NK-92 treated with Interleukin-12 subunit alpha and Interleukin-12 subunit beta, amount 100 ng/mL, for 24 hours (cell line): ENCODE measurements around the gene POM121.
"Not testable (repeated sequence)": the region's sequence is repeated elsewhere in the genome, so short reads cannot be mapped to it uniquely, and the experiment has no call there.

ENCODE experiments used
- DNase-seq: peaks from one replicate; lab custom pipeline; 2025; lab: John Stamatoyannopoulos, UW

The POM121 gene

DNA sequence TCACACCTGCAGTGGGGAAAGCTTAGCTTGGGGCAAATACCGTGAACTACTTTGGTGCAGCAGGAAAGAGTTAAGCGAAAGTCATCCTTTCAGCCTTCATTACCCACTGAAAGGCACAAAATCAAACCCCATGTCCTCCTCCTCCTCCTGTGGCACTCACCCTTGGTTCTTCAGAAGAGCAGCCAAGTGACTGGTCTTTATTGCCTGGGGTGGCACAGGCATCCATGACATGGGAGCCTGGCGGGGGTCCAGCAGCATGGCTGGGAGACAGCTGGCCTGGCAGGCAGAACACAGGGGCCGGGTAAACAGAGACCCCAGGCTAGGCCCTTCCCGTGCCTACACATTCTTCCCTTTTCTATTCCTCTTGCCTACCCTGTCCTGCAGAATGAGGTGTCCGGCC, 24.8 kb downstream of the POM121 start:
- DNase-seq = not testable (repeated sequence)

DNA sequence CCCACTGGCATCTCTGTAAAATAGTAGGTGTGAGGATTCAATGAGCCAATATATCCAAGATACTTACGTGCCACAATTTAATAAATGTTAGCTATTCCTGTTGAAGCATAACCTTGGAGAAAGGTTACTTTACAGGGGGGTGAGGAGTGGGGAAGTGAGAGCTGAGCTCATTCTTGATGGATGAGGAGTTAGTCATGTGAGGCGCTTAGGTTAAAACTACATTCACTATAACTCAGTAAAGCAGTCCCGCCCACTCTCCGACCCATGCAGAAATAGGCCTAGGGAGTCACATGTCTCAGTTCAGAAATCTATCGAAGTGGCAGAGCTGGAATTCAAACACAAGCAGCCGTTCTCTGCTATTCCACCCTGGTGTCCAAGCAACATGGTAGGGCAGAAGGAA, 25.5 kb downstream of the POM121 start:
- DNase-seq = not testable (repeated sequence)

DNA sequence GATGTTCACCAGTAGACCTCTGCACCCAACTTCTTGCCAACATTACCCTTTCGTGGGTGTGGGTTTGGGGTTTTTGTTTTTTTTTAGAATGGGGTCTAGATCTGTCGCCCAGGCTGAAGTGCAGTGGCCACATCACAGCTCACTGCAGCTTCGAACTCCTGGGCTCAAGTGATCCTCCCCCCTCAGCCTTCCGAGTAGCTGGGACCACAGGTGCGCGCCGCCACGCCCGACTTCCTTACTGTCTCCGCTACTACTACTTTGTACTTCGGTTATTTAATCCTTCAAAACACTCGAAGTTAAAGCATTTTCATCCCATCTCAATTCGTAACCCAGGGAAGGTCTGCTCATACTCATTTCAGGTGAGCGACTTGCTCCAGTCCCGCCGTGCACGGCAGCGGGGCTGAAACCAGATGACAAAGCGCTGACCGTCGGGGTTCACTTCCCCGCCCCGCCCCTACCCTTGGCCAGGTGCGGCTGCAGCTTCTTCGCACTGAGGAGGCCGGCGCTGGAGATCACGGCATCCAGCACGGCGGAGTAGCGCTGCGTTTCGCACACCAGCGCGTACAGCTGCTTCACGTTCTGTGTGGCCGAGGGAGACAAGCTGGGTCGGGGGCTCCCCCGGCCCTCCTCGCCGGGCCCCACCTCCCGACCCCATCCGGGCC, 29.1 kb downstream of the POM121 start:
- not testable (repeated sequence) for DNase-seq

DNA sequence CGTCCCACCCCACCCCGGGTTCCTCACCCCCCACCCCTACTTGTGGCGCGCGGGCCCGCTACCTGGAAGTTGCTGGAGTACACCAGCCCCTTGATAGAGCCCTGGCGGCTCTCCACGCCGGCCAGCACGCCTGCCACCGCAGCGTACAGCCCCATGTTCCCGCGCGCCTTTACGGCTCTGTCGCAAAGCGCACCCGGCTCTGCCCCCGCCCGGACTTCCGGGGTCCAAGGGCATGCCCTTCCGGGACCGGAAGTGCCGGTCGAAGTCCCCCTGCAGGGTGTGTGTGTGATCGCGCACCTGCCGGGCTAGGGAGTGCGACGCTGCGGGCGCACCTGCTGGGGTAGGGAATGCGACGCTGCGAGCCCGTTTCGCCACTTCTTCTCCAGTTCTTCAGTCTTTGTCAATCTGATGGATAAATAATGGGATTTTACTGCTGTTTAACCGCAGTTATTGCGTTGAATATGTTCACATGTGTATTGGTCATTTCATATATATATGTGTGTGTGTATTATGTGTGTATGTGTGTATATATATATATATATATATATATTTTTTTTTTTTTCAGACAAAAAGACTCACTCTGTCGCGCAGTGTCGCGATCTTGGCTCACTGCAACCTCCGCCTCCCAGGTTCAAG, 29.8 kb downstream of the POM121 start:
- not testable (repeated sequence) for DNase-seq

DNA sequence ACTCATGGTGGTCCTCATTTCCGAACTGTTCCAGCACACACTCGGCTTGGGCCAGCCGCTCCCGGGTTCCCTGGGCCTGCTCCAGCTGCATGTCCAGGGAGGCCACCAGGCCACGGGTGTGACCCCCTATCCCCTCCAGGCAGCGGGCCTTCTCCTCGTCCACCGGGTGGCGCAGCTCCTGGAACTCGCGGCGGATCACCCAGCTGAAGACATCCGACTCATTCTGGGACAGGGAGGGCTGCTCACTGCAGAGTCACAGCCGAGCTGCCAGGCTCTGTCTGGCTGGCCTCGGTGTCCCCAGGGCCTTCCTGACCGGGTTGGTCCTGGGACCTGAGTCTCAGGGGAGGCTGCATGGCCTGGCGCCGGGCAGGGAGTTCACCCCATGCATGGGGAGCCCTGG, 35.1 kb downstream of the POM121 start:
- not testable (repeated sequence) for DNase-seq

DNA sequence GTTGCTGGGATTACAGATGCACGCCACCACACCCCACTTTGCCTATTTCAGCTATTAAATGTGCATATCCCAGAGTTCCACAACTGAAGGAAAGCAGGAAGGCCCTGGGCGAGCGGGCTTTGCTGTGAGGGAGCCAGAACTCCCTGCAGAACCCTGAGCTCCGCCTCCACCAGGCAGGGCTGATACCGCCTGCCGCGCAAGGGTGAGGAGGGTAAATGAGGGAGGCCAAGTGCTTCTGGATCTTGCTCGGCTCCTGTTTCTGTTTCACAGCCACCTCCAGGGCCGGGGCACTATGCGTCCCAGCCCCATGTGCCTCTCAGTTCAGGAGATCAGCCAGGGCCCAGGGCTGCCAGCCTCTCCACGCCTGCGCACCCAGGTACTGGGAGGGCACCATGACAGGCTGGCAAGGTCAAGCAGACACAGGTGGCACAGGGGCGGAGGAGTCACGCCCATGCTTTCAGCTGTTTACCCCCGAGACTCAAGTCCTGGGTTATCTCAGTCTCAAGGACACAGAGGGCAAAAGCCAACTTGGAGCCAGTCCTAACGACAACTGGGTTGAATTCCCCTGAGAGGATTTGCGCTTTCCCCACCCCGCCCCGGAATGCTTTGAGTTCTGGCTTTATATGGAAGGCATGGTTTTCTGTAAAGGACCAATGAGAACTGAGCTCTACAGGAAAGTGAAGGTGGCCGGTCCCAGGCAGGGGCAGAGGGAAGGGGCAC, 35.9 kb downstream of the POM121 start:
- DNase-seq = not testable (repeated sequence)

DNA sequence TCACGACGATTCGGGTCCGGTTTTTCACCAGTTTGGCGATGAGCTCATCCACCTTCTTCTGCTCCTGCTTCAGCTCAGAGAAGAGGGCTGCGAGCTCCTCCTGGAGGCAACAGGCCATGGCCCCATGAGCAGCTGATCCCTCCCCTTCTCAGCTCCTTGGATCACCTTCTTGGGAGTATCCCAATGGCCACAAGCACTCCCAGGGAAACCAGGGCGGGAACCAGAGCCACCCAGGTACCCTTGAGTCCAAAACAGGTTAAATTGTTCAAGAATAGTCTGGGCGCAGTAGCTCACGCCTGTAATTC, 36.4 kb downstream of the POM121 start:
- DNase-seq = not testable (repeated sequence)

DNA sequence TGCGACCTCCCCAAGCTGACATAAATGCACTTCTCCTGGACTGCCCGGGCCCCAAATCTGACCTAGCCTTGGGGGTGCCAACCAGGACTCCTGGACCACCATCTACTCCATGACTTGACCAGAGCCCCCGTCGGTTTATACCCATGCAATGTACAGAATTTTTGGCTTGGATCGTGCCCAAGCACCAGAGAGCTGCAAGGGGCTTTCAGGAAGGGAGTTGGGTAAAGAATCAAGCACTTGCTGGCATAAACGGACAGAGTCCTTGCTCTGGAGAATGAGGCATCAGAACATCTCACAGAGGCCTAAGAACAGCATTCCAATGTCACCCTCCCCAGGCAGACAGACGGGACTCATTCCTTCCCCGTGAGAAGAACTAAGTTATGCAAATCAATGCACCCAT, 38.2 kb downstream of the POM121 start:
- DNase-seq = not testable (repeated sequence)

DNA sequence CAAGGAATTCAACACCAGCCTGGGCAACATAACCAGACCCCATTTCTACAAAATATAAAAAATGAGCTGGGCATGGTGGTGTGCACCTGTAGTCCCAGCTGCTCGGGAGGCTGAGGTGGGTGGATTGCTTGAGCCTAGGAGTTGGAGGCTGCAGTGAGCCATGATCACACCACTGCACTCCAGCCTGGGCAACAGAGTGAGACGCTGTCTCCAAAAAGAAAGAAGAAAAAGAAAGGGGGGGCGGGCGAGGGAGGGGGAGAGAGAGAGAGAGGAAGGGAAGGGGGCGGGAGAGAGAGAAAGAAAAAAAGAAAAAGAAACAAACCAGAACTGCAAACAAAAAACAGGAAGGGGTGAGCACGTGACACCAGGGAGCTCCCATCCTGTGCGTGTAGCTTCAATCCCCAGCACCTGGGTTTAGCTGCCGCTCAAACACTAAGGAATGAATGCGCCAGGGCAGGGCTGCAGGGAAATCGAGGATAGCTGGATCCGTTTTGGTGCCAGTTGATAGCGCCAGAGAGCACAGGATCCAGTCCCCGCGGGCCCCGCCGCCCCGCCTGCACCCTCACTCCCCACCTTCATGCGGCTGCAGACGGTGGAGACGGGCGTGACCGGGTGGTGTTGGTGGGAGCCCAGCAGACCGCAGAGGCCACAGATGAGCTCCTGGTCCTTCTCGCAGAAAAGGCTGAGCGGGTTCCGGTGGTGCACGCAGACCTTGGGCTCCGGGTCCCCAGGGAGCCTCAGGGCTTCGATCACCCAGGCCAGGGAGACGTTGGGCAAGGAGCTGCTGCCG, 40.5 kb downstream of the POM121 start:
- not testable (repeated sequence) for DNase-seq

DNA sequence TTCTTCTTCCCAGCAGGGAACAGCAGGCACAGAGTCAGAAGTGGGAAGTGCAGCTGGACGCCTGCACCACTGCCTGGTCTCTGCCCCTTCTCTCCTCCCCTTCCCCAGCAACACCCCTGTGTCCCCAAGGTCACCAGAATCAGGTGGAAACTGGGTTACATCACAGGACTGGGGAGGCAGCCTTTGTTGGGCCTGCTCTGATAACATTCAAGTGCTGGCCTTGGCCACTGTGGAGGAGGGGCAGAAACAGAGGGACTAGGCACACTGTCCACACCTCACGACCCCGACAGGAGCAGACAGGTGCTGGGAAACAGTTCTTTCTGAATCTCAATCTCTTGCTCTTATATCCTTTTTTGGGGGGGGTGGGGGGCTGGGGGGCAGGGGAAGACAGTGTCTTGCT, 42.0 kb downstream of the POM121 start:
- not testable (repeated sequence) for DNase-seq

DNA sequence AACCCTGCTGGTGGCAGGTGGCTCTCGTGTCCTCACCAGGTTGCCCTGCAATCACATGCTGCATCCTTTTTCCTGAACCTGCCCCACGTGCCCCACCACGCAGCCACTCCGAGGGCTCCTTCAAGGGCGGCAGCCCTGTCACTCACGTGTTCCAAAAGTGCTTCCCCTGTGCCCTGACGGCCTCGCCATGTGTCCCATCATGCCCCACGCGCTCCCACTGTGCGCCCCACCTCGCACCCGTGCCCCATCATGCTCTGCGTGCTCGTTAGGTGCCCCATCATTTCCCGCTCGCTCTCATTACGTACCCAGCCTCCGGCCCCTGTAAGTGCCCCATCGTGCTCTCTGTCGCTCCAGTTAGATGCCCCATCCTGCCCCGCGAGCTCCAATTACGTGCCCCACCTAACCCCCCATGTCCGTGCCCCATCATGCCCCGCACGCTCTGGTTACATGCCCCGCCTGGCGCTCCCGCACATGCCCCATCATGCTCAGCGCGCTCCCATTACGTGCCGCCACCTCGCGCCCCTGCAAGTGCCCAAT, 44.2 kb downstream of the POM121 start, which contains the start of gene TRIM74:
Gene TRIM74, minus strand, starts transcription at position 487 of the 537 bp plus-strand sequence. CDS start 3,309 bp downstream, outside the sequence.
- not testable (repeated sequence) for DNase-seq

DNA sequence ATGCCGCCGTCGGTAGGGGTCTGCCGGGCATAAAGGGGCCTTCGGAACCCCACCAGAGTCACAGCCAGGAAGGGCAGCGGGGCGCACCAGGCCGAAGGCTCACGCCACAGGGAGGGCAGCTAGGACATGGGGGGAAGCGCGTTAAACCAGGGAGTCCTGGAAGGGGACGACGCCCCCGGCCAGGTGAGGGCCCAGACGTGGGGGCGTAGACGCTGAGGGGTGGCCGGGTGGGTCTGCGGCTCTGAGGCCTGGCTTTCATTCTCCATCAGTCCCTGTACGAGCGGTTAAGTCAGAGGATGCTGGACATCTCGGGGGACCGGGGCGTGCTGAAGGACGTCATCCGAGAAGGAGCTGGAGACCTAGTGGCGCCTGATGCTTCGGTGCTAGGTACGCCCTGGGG, 44.8 kb downstream of the POM121 start:
- not testable (repeated sequence) for DNase-seq

DNA sequence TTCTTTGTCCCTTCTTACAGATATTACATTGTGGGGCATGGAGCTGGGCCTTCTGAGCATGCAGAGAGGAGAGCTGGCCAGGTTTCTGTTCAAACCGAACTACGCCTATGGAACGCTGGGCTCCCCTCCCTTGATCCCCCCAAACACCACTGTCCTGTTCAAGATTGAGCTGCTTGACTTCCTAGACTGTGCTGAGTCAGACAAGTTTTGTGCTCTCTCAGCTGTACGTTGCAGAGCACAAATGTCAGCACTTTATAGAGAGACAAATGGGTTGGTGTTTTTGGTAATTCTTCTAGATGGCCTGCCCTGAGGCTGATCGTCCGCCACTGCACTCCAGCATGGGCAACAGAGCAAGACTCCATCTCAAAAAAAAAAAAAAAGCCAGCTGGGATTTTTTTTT, 46.6 kb downstream of the POM121 start:
- not testable (repeated sequence) for DNase-seq

DNA sequence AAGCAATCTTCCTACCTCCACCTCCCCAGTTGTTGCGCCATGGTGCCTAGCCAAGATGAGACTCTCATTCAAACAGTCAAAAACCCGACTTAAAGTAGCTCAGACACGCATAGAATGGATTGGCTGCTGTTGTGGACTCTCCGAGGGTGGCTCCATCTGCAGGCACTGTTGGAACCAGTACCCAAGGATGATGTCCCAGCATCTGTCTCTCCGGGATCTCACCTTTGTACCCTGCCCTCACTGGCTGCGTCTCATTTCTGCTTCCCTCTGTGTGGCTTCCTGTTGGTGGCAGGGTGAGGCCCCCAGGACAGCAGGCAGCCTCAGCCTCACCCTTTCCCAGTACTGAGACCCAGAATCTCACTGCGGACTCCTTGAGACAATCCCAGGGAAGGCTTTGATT, 49.9 kb downstream of the POM121 start:
- DNase-seq = not testable (repeated sequence)

DNA sequence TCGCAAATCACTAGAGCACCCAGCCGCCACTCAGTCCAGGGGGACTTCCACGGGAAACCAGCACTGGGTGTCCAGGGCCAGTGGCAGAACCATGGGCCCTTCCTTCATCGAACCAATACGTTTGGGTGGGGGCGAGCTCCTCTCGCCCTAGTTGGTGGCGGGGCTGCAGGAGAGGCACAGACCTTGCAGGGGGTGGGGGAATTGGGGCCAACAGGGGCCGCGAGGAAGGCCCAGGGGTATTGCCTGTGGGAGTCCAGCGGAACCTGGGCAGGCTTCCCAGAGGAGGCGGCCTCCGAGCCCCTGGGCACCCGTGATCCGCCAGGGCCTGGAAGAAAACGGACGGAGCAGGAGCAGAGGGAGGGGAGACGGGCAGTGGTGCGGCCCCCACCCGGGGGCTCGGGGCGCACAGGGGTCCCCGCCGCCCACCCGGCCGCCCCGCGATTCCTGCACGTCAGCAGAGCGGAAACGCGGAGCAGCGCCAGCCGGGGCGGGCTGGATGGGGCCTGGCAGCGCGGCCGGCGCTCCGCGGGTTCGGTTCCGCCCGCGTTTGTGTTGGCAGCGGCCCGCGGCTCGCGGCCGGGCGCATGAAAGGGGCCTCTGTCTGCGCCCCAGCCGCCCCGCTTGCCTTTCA, 50.9 kb downstream of the POM121 start:
- DNase-seq = not testable (repeated sequence)

DNA sequence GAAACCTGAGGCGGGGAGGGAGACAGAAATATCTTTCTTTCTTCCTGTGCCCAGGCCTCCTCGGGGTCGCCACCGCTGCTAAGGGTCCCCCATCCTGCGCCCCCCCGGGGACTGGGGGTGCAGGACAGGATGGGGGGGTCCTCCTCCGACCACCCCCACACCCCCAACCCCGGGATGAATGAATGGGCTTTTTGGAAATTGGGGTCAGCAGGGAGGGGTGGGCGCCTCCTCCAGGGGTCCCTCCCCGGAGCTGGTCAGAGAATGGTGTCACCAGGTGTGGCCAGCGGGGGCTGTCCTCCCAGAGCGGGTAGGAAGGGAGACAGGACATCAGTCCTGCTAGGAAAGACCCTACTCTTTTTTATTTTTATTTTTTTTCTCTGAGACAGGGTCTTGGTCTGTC, 51.5 kb downstream of the POM121 start:
- not testable (repeated sequence) for DNase-seq

DNA sequence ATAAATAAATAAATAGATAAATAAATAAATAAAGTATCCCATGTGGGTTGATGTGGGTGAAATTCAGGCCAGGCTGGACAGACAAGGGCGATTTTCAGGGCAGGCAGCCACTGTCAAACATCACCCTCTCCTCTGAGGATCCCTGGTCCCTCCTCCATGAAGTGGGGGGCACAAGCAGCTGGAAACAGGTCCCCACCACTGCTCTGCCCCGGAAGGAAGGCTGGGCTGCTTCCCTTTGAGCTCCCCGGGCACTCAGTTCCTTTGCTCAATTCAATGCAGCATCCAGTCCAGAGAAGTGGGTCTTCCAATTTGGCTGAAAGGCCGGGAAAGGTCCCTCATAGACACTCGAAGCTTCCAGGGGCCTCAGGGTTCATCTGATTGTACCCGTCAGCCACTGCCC, 55.5 kb downstream of the POM121 start:
- not testable (repeated sequence) for DNase-seq

DNA sequence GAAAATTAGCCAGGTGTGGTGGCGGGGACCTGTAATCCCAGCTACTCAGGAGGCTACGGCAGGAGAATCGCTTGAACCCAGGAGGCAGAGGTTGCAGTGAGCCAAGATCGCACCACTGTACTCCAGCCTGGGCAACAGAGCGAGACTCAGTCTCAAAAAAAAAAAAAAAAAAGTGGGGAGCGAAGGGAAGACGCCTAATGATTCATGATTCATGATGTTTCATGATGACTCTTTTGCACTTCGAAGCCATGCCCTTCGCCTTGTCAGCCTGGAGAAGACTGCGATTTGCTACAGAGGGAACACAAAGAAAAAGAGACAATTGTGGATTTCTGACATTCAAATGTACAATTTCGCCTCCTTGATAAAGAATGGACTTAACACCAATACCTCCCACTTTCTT, 57.2 kb downstream of the POM121 start:
- DNase-seq = not testable (repeated sequence)

DNA sequence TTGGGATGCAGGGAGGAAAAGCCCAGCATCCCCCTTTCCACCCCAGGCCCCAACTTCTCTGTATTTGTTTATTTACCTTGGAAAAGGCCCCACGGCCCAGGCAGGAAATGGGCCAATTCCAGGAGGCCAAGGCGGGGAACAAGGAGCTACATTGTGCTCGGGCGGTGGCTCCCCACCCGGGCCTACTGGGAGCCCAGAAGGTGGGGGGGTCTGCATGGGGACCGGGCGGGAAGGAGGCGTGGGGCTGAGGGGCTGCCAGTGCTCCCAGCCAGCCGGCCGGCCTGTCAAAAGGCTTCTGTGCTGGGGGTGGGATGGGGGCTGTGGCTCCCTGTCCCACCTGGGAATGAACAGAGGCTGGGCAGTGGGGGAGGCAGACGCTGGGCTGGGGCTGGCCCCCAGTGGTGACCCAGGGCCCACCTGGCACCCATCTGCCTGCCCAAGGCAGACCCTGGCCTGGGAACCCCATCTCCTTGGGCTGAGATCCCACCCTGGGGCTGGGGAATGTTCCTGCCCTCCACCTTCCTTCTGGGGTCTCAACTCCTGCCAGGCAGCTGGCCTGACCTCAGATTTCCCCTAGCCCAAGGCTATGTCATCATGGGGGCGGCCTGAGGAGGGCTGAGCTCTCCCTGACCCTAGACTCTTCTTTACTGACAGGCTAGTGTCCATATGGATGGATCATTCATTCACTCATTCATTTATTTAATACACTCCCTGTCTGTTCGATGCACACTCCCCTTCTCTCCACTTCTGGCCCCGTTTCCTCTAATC, 65.4 kb downstream of the POM121 start:
- not testable (repeated sequence) for DNase-seq

DNA sequence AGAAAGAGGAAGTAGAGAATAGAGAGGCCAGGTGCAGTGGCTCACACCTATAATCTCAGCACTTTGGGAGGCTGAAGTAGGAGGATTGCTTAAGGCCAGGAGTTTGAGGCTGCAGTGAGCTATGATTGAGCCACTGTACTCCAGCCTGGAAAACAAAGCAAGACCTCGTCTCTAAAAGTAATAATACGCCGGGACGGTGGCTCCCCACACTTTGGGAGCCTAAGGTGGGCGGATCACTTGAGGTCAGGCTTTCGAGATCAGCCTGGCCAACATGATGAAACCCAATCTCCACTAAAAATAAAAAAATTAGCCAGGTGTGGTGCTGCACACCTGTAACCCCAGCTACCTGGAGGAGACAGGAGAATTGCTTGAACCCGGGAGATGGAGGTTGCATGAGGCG, 70.6 kb downstream of the POM121 start:
- not testable (repeated sequence) for DNase-seq

DNA sequence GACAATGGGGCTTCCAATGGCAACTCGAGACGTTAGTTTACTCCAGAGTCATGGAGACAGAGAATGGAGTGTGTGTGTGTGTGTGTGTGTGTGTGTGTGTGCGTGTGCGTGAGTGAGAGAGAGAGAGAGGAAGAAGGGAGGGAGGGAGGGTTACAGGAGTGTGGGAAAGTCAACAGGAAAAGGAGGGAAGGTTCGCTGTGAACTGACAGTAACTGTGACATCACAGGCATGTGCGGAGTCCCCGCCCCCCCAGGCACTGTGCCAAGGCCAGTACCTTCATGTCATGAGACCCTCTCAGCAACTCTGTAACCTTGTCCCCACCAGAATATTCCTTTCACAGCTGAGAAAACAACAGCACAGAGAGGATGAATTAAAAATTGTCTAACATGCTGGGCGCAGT, 72.6 kb downstream of the POM121 start:
- not testable (repeated sequence) for DNase-seq
